Upper lobe of right lung (tissue), 1 donor: ENCODE data around the gene GRAMD1C. TPM values are rescaled to one million over a fixed set of nuclear protein-coding genes. Genes with fewer than 3 reads are reported as not detected.
"Not testable (repeated sequence)": the region's sequence is repeated elsewhere in the genome, so short reads cannot be mapped to it uniquely, and the experiment has no call there.

ENCODE experiments used
- ATAC-seq: fragments of 200-7000 bp; cut with Tn5 transposase; one replicate; pipeline ENCODE4 v1.9.1; 2020; ENCODE audit warnings: mild to moderate bottlenecking, moderate library complexity
- DNase-seq: peaks from one replicate; pipeline ENCODE4 v3.0.0-alpha.2; 2020
- H3K27ac ChIP-seq: fragments of 200-600 bp; one replicate; pipeline ENCODE4 v1.8.0; 2022
- H3K27me3 ChIP-seq: fragments of 200-600 bp; one replicate; pipeline ENCODE4 v1.8.0; 2022; ENCODE audit warnings: mild to moderate bottlenecking
- H3K36me3 ChIP-seq: fragments of 200-600 bp; one replicate; pipeline ENCODE4 v1.8.0; 2022
- H3K4me1 ChIP-seq: fragments of 200-600 bp; one replicate; pipeline ENCODE4 v1.8.0; 2022
- H3K4me3 ChIP-seq: fragments of 200-600 bp; one replicate; pipeline ENCODE4 v1.8.0; 2022; ENCODE audit warnings: mild to moderate bottlenecking
- H3K9me3 ChIP-seq: fragments of 200-600 bp; one replicate; pipeline ENCODE4 v1.8.0; 2022
- intact Hi-C: fragments of 100-400 bp; cut with DNase I; formaldehyde crosslinking; loops from one replicate; pipeline ENCODE4 v1.11.0; 2022
- total RNA-seq: library from RNA; stranded (reverse); fragmentation: NEBNext Ultra II Directional; extraction: Animal tissue kit (Norgen Biotek cat#: 25700); gene quantifications from one replicate; pipeline ENCODE4 v1.2.1, GENCODE V29; 2021
- TF ChIP-seq, protein P1 (sequence below): fragments of 200-600 bp; IDR thresholded peaks from one replicate; pipeline ENCODE4 v1.8.0; 2022; ENCODE audit warnings: antibody characterized with exemption
- donor health status: DM: no; HTN: yes; CAD: no; lungs with severe emphysema.

GRAMD1C gene
- total RNA-seq, 1 donor from 2014 or later = 6.4 TPM

- Histone ChIP-seq H3K9me3 (no peaks in the 10 kb centered on the region), H3K27me3 (no peaks in the 10 kb centered on the region), H3K4me3 (no peak overlapping the region), H3K27ac (no peak overlapping the region), H3K4me1 (no peaks in the 10 kb centered on the region), H3K36me3 (no peaks in the 10 kb centered on the region)
- intact Hi-C loops = no loop called here
- TF ChIP-seq, protein P1, sequence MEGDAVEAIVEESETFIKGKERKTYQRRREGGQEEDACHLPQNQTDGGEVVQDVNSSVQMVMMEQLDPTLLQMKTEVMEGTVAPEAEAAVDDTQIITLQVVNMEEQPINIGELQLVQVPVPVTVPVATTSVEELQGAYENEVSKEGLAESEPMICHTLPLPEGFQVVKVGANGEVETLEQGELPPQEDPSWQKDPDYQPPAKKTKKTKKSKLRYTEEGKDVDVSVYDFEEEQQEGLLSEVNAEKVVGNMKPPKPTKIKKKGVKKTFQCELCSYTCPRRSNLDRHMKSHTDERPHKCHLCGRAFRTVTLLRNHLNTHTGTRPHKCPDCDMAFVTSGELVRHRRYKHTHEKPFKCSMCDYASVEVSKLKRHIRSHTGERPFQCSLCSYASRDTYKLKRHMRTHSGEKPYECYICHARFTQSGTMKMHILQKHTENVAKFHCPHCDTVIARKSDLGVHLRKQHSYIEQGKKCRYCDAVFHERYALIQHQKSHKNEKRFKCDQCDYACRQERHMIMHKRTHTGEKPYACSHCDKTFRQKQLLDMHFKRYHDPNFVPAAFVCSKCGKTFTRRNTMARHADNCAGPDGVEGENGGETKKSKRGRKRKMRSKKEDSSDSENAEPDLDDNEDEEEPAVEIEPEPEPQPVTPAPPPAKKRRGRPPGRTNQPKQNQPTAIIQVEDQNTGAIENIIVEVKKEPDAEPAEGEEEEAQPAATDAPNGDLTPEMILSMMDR = peak; percentile 67
- DNase-seq (no peak), ATAC-seq (peak; percentile 87)
Measured at GRCh38 chr3:113844622-113845222, 6.1 kb downstream of the GRAMD1C start.

DNA sequence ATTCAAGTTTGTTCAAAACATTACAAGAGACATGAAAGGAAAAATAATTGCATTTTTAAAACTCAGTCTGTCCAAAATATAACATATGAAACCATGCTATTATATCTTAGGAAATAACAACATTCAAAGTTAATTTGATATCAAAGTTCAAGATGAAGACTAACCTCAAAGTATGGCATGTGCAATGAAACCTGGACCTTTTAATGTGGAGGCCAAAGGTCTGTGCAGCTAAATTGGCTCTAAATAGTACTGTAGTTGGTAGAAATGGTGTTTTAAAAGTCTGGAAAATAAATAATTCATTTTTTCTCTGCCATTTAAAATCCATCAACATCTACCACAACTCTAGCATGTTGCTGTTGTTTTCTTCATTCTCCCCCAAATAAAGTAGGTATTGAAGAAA is 8.7 kb downstream of the GRAMD1C start:
- no peaks in the 10 kb centered on the region for H3K27me3 ChIP-seq
- no peaks in the 10 kb centered on the region for H3K36me3 ChIP-seq
- no peak overlapping the region for H3K27ac ChIP-seq
- ATAC-seq = no peak
- no peak for DNase-seq
- TF ChIP-seq, protein P1 = no peak
- intact Hi-C loops = no loop called here
- H3K4me1 ChIP-seq = no peaks in the 10 kb centered on the region
- H3K9me3 ChIP-seq = no peaks in the 10 kb centered on the region
- no peak overlapping the region for H3K4me3 ChIP-seq

- peak overlapping the region; percentile 26 for H3K27ac ChIP-seq
- H3K9me3 ChIP-seq = no peaks in the 10 kb centered on the region
- no peaks in the 10 kb centered on the region for H3K4me1 ChIP-seq
- TF ChIP-seq, protein P1 = no peak
- no peaks in the 10 kb centered on the region for H3K27me3 ChIP-seq
- ATAC-seq (peak; percentile 85), DNase-seq (no peak)
- no peaks in the 10 kb centered on the region for H3K36me3 ChIP-seq
- intact Hi-C loops = no loop called here
- H3K4me3 ChIP-seq = no peak overlapping the region
Measured at GRCh38 chr3:113847664-113848461, 9.3 kb downstream of the GRAMD1C start.

DNA sequence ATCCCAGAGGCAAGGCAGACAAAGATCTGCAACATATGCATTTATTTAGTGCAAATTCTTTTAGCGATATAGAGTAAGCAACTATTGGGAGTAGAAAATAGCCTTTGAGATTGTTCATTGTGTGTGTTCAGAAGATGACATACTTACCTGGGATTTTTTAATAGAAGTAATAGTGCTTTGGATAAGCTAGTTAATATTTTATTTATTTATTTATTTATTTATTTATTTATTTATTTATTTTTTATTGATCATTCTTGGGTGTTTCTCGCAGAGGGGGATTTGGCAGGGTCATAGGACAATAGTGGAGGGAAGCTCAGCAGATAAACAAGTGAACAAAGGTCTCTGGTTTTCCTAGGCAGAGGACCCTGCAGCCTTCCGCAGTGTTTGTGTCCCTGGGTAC is 10.5 kb downstream of the GRAMD1C start:
- H3K27ac ChIP-seq, H3K9me3 ChIP-seq, DNase-seq, H3K4me3 ChIP-seq, H3K36me3 ChIP-seq, H3K4me1 ChIP-seq, ATAC-seq, H3K27me3 ChIP-seq, intact Hi-C loops: not testable (repeated sequence)

DNA sequence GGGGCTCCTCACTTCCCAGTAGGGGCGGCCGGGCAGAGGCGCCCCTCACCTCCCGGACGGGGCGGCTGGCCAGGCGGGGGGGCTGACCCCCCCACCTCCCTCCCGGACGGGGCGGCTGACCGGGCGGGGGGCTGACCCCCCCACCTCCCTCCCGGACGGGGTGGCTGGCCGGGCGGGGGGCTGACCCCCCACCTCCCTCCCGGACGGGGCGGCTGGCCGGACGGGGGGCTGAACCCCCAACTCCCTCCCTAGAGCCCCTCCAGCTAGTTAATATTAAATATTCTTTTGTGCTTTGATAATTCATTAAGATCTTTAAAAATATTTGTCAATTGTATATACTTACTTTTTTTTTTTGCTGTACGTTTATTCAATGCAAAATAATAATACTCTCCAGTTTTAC is 11.3 kb downstream of the GRAMD1C start:
- not testable (repeated sequence) for H3K9me3 ChIP-seq, DNase-seq, ATAC-seq

DNA sequence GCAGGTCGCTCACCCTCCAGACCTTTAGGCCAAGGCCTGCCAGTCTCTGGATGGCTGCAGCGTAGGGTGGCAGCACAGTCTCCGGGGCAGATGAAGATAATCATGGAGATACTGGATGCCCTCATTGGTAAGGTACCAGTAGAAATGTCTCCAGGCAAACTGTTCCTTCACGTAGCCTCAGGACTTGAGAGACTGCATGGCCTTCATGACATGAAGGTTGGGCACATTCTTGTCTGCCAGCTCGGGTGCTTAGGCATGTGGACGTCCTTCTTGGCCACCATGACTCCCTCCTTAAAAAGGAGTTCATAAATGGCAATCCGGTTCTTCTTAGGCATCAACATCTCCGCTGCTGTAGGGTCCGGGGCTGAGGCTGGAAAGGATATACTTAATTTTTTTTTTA is 11.8 kb downstream of the GRAMD1C start:
- intact Hi-C loops, H3K36me3 ChIP-seq, H3K4me3 ChIP-seq, H3K27ac ChIP-seq, H3K27me3 ChIP-seq, DNase-seq, H3K4me1 ChIP-seq, ATAC-seq, H3K9me3 ChIP-seq: not testable (repeated sequence)

More for the DNA sequence above, 11.3 kb downstream of the GRAMD1C start:
- H3K27ac ChIP-seq, H3K4me3 ChIP-seq, H3K4me1 ChIP-seq, H3K27me3 ChIP-seq, H3K36me3 ChIP-seq, intact Hi-C loops: not testable (repeated sequence)

DNA sequence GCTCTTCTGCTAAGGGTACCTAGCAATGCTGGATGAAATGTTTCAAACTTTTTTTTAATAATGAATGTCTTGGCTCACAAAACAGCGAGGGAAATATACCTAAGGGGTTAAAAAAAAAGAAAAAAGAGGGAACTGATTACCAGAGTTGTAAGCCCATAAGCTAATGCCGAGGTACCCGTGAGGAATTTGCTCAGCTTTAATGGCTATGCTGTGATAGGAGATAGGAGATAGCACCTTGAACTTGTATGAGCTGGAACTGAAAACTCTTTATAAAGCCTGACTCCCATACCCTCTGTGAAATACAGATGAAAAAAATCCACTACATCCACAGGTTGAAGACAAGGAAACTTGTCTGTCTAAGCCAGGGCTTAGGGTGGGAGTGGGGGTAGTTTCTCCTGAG is 13.9 kb downstream of the GRAMD1C start:
- no peaks in the 10 kb centered on the region for H3K27me3 ChIP-seq
- ATAC-seq = no peak
- H3K9me3 ChIP-seq = no peaks in the 10 kb centered on the region
- H3K27ac ChIP-seq = no peak overlapping the region
- no peak for DNase-seq
- no peaks in the 10 kb centered on the region for H3K4me1 ChIP-seq
- H3K4me3 ChIP-seq = no peak overlapping the region
- intact Hi-C loops = no loop called here
- no peaks in the 10 kb centered on the region for H3K36me3 ChIP-seq
- TF ChIP-seq, protein P1 = no peak
